HUES64 (cell line): ENCODE measurements around the gene CYSTM1.

ENCODE experiments used
- H3K27ac ChIP-seq: 2 replicates; pipeline ENCODE4 v1.7.0; 2013; ENCODE audit warnings: low read depth, low read length, inconsistent platforms
- H3K27me3 ChIP-seq: 2 replicates; pipeline ENCODE4 v1.6.1; 2013; ENCODE audit warnings: mild to moderate bottlenecking, low read length; ENCODE audit not compliant: insufficient read depth
- H3K36me3 ChIP-seq: 2 replicates; pipeline ENCODE4 v1.6.1; 2013; ENCODE audit warnings: mild to moderate bottlenecking, low read length; ENCODE audit not compliant: insufficient read depth
- H3K4me1 ChIP-seq: 2 replicates; pipeline ENCODE4 v1.6.1; 2013; ENCODE audit warnings: mild to moderate bottlenecking, low read length, moderate library complexity; ENCODE audit not compliant: insufficient read depth
- H3K4me3 ChIP-seq: 2 replicates; pipeline ENCODE4 v1.5.1; 2013; ENCODE audit warnings: mild to moderate bottlenecking, low read length, moderate library complexity
- H3K9ac ChIP-seq: 2 replicates; pipeline ENCODE4 v1.6.1; 2013; ENCODE audit warnings: mild to moderate bottlenecking, low read depth, low read length
- H3K9me3 ChIP-seq: 2 replicates; pipeline ENCODE4 v1.6.1; 2013; ENCODE audit warnings: low read depth, low read length; ENCODE audit not compliant: insufficient read depth
- WGBS: fragments of 150-250, 120-280 bp; methylation state at CpG from one replicate; pipeline ENCODE4 v1.1.7; 2013; ENCODE audit warnings: missing lambda C conversion rate; 5-methylcytosine and 5-hydroxymethylcytosine counted together

The CYSTM1 gene

DNA sequence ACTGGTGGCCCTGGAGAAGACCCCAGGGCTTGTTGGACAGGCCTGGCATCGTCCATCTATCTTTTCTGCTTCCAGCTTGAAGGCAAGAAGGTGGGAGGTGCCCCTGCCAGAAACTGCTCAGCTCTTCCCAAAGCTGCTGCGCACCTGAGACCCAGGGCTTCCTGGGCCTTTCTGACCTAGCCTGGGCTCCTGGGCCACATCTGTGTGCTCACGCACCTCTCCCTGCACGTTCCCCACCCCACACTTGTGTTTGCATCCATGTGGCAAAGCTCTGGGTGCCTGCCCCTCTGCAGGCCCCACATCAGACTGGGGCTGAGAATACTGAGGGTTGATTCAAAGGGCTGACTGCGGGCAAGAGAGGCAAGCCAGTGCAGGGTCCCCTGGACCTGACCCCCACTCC, 64.5 kb downstream of the CYSTM1 start:
- 83% methylated on average over 5 of the region's 5 CpGs for WGBS
- Histone ChIP-seq H3K36me3 (peaks cover 5% of the 10 kb centered on the region), H3K9me3 (no peaks in the 10 kb centered on the region), H3K27ac (no peak overlapping the region), H3K4me3 (no peak overlapping the region), H3K27me3 (no peaks in the 10 kb centered on the region), H3K4me1 (peaks cover 15% of the 10 kb centered on the region), H3K9ac (no peak overlapping the region)

DNA sequence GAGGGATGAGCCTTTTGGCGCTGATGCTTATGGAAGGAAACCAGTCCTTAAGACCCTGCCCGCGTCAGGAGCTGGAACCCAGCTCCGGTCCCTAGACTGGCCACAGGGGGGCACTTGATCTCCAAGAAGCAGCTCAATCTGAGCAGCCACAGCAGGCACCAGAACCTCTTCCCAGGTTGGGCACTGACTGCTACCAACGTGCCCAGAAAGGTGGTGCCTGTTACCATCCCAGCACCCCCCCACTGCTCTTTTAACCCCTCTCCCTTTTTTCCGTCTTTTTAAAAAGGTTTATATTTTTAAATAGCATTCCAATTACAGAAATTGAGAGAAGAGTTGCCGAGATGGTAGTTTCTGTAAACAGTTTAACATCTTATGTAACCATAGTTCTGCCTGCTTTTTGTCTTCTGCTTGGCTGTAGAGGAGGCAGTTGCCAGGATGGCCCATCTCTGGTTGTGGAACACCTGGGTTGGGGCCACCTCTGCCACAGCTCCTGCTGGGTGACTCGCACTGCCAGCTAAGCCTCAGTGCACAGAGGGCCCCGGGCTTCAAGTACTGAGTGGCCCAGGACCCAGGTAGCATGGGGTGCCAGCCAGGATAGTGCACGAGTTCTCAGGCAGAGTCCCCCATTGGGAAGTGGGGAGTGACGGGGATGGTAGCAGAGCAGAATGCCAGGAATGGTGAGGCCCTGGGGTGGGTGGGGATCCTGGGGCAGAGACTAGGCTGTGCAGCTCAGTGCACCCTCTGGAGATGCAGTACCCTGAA, 65.1 kb downstream of the CYSTM1 start:
- H3K36me3 ChIP-seq = peaks cover 10% of the 10 kb centered on the region
- H3K4me3 ChIP-seq = no peak overlapping the region
- H3K4me1 ChIP-seq = peaks cover 15% of the 10 kb centered on the region
- no peaks in the 10 kb centered on the region for H3K9me3 ChIP-seq
- WGBS = 45% methylated on average over 9 of the region's 11 CpGs
- H3K27ac ChIP-seq = no peak overlapping the region
- H3K27me3 ChIP-seq = no peaks in the 10 kb centered on the region
- no peak overlapping the region for H3K9ac ChIP-seq

DNA sequence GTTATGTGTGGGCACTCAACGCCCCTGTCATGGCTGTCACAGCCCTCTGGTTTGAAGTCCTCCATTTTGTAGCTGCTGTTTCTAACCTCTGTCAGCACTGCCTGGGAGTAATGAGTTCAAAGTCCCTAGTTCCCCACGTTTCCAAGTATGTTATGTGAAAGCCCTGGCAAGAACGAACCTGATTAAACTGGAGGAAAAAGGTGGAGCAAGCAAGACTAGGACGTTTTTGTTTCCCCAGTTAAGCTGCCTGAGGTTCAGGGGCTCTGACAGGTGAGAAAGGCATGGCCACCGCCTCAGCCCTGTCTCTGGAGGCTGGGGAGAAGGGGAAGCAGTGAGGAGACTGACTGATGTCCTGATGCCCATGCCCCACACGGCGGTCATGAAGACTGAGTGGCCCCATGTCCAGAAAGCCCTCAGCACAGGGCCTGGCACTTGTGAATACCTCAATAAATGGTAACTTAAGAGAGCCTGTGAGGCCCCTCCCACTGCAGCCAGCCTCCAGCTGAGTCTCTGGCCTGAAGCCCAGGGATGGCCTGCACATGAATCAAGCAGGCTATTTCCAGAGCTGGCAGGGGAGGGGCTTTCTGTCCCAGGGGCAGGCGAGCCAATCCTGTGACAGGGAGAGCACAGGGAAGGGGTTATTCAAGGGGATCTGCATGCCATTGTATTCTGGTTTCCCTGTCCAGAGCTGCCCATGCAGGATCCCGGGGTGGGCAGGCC, 66.2 kb downstream of the CYSTM1 start:
- 50% methylated on average over 9 of the region's 9 CpGs for WGBS
- Histone ChIP-seq H3K27me3 (no peaks in the 10 kb centered on the region), H3K9me3 (no peaks in the 10 kb centered on the region), H3K9ac (no peak overlapping the region), H3K4me1 (peaks cover 18% of the 10 kb centered on the region), H3K4me3 (no peak overlapping the region), H3K27ac (peak overlapping the region; percentile 58; the same call in 1 of the 2 replicates), H3K36me3 (peaks cover 15% of the 10 kb centered on the region)

DNA sequence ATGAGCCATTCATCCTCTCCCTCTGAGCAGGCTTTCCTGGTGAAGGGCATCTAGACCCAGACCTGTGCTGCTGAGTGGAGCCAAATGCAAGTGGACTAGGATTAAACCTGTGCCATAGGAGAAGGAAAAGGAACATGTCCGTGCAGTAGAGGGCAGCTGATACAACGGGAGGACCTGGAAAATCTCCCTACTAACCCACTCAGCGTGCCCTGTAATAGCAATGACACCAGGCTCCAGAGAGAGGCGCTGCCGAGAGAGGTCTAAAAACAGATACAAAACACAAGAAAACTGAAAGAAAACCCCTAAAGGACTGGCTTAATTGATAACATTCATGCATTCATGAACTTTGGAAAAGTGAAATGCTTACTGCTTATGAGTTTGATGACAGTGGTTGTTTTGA, 67.1 kb downstream of the CYSTM1 start:
- H3K27ac ChIP-seq = peak overlapping the region; percentile 58; the same call in 1 of the 2 replicates

DNA sequence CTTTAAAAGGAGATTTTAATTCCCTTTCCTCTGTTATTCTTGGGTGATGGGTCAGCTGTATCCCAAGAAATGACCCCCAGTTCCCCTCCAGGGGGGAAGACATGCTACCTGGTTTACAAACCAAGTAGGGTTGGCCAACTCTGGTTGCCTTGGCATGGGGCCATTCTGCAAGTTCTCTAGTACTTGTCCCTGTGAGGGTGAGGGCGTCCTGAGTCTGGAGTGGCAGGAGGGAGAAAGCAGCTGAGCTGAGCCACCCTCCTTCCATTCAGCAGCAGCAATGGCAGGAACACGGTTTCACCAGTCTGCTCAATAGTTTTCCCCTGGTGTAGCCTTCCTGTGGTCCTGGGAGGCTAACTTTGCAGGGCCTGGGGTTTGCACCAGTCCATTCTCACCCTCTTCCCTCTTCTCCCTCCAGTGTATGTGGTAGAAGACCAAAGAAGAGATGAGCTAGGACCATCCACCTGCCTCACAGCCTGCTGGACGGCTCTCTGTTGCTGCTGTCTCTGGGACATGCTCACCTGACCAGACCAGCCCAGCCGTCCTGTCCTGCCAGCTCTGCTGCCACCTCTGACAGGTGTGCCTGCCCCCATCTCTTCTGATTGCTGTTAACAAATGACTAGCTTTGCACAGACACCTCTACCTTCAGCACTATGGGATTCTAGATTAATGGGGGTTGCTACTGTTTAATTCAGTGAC, 68.0 kb downstream of the CYSTM1 start:
- no peak overlapping the region for H3K27ac ChIP-seq
- no peak overlapping the region for H3K4me3 ChIP-seq
- peaks cover 15% of the 10 kb centered on the region for H3K36me3 ChIP-seq
- 85% methylated on average over 4 of the region's 4 CpGs for WGBS
- H3K4me1 ChIP-seq = peaks cover 25% of the 10 kb centered on the region
- H3K9ac ChIP-seq = no peak overlapping the region
- H3K9me3 ChIP-seq = no peaks in the 10 kb centered on the region
- no peaks in the 10 kb centered on the region for H3K27me3 ChIP-seq

More for the DNA sequence above, 67.1 kb downstream of the CYSTM1 start:
- Histone ChIP-seq H3K4me1 (peaks cover 25% of the 10 kb centered on the region), H3K36me3 (peaks cover 15% of the 10 kb centered on the region), H3K27me3 (no peaks in the 10 kb centered on the region), H3K4me3 (no peak overlapping the region), H3K9ac (no peak overlapping the region), H3K9me3 (no peaks in the 10 kb centered on the region)
- WGBS = 85% methylated on average over 5 of the region's 5 CpGs

DNA sequence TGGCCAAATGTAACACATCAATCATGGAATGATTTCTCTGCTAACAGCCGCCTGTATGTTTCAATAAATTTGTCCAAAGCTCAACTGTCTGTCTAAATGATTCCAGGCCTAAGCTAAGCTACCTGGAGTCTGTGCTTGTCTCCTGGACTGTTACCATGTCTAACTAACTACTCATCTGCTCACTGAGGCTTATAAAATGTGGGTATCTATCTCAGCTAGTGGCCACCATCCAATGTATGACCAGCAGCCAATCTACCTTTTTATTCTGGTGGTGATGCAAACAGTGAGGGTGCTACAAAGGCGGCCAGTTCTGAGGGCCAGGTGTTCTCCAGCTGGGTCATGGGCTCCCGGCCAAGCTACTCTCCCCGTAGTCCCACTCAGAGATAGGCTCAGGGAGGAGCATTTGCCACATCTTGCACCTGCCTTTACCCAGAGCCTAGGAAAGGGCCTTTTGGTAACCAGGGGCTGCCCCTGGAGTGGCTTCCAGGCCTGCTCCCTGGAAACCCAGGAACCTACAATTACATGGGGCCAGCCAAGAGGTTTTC, 68.8 kb downstream of the CYSTM1 start:
- Histone ChIP-seq H3K4me3 (no peak overlapping the region), H3K9me3 (no peaks in the 10 kb centered on the region), H3K9ac (no peak overlapping the region), H3K36me3 (peaks cover 15% of the 10 kb centered on the region), H3K27me3 (no peaks in the 10 kb centered on the region), H3K27ac (no peak overlapping the region), H3K4me1 (peaks cover 25% of the 10 kb centered on the region)
- WGBS = 90% methylated on average over 4 of the region's 4 CpGs

DNA sequence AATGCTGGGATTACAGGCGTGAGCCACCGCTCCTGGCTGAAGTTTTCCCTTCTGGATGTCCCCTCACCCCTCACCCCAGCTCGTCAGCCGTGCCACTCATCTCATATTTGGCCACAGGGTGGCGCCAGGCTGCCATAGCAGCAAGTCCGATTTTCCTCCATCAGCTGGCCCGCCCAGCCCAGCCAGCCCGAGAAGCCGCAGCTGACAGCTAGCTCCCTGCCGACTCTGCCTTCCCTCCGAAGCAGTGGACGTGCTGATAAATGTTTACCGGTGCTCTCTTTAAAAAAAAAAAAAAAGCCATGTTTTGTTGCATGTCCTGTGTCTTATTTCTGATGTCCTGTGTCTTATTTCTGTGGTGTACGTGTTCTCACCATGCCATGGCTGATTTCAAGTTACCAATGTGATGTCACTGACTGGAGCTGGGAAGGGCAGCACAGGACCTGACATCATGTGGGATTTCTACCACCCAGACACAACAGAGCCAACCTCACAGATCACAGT, 69.6 kb downstream of the CYSTM1 start:
- WGBS = 32% methylated on average over 14 of the region's 14 CpGs
- Histone ChIP-seq H3K27ac (no peak overlapping the region), H3K36me3 (peaks cover 18% of the 10 kb centered on the region), H3K4me3 (no peak overlapping the region), H3K4me1 (peaks cover 25% of the 10 kb centered on the region), H3K27me3 (no peaks in the 10 kb centered on the region), H3K9me3 (no peaks in the 10 kb centered on the region), H3K9ac (no peak overlapping the region)

DNA sequence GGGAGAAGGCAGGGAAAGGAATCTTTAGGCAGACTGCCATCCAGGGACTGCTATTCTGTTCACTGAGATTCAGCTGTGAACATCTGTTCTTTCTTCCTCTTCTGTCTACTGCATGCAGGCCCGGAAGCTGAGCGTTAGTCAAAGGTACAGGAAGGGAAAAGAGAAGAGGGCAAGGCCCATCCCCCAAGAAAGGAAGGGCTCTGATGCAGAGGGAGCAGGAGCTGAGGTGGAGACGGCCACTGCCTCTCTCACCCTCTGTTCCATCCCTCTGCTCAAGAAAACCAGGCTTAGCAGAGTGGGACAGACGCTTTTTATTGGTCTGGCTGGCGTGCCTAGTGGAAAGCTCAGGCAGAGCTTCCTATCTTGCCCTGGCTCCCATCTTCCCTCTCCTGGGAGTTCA, 70.4 kb downstream of the CYSTM1 start:
- 94% methylated on average over 3 of the region's 5 CpGs for WGBS
- H3K4me3 ChIP-seq = no peak overlapping the region
- no peaks in the 10 kb centered on the region for H3K9me3 ChIP-seq
- peaks cover 18% of the 10 kb centered on the region for H3K36me3 ChIP-seq
- H3K27ac ChIP-seq = no peak overlapping the region
- H3K4me1 ChIP-seq = peaks cover 25% of the 10 kb centered on the region
- H3K9ac ChIP-seq = no peak overlapping the region
- no peaks in the 10 kb centered on the region for H3K27me3 ChIP-seq

DNA sequence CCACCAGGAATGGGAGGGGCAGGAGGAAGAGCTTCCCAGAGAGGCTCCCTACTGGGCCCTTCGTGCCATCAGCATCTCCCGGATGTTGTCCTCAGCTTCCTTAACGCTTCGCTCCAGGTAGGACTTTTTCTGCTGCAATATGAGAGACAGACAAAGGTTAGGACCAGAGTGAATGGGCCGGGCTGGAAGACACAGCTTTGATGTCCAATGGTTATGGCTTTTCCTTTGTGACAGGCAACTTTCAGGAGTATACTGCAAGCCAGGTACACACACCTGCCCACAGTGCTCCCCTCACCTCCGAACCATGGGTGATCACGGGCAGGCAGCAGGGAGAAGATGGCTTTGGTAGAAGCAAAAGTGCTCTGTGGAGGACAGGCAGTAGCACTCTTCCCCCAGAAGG, 70.9 kb downstream of the CYSTM1 start:
- H3K9me3 ChIP-seq = no peaks in the 10 kb centered on the region
- H3K27ac ChIP-seq = no peak overlapping the region
- H3K9ac ChIP-seq = no peak overlapping the region
- H3K27me3 ChIP-seq = no peaks in the 10 kb centered on the region
- H3K4me3 ChIP-seq = no peak overlapping the region
- WGBS = 78% methylated on average over 7 of the region's 7 CpGs
- peaks cover 23% of the 10 kb centered on the region for H3K4me1 ChIP-seq
- H3K36me3 ChIP-seq = peaks cover 18% of the 10 kb centered on the region

DNA sequence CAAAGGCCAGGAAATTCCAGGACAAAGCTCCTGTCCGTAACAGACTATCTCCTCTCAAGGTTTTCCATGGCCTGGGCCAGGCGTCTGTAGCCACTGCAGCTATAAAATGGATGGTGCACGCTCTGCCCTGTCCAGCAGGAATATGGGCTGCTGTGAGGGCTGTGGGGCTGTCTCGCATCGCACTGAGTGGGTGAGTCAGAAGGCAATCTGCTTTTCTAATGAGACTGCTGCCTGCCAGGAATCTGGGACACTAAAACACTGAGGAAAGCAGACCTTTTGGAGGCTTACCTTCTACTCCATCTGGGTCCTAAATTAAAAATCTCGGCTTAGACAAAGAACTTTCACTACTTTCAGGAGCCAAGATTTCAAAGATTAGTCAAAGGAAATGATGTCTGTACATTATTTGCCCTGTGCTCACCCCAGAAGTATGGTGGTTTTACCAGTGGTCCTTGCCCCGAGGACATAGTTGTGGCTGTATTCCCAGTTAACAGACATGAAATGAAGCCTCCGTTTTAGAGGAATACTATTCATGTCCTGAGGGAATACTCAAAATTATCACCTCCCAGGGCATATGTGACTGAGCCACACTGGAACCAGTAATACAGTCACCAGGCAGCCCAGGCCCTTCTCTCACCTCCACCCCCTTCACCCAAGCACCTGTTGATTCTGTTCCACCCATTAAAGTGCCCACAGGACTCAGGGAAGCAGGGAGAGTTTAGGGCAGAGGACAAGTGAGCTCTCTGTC, 71.6 kb downstream of the CYSTM1 start:
- 83% methylated on average over 8 of the region's 8 CpGs for WGBS

More for the DNA sequence above, 71.6 kb downstream of the CYSTM1 start:
- Histone ChIP-seq H3K9me3 (no peaks in the 10 kb centered on the region), H3K36me3 (peaks cover 18% of the 10 kb centered on the region), H3K4me3 (no peak overlapping the region), H3K4me1 (peaks cover 18% of the 10 kb centered on the region), H3K27ac (no peak overlapping the region), H3K9ac (no peak overlapping the region), H3K27me3 (no peaks in the 10 kb centered on the region)
